Activated naive CD4-positive, alpha-beta T cell treated with anti-CD3 and anti-CD28 coated beads, Interleukin-2, amount 50 U/mL, for 16 hours (primary cell): ENCODE results near the gene SLC49A4.

ENCODE experiments used
- DNase-seq: peaks from one replicate; pipeline ENCODE4 v3.0.0-alpha.2; 2020

Gene SLC49A4

DNA sequence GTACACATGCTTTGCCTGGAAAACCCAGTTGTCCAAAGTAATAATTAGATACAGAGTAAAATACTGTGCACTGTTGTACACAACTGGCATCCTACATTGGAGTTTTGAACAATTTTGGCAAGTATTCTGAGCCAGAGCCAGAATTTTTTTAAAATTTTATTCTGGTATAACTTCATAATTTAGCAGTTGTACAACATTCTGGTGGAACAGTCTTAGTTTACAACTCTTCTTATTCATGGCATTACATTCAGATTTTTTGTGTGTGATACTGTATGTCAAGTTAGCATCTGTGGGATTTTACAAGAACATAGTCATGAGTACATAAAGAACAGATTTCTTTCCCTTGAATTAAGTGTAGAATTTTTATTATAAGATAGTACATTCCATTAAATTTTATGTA is 67.5 kb downstream of the SLC49A4 start:
- DNase-seq, result no peak

DNA sequence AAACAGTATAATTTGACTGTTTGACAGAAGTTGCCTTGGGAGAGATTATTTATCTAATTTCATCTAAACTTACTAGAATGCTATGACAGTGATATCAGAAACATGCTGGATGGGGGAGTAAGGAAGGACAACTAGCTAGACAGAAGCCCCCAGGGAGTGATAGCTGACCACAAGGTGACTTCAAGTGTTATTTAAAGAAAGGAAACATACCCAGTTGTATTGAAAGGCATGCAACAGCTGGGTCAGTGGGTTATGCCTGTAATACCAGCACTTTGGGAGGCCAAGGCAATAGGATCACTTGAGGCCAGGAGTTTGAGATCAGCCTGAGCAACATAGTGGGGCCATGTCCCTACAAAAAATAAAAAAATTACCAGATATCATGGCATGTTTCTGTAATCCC is 69.6 kb downstream of the SLC49A4 start:
- no peak for DNase-seq

DNA sequence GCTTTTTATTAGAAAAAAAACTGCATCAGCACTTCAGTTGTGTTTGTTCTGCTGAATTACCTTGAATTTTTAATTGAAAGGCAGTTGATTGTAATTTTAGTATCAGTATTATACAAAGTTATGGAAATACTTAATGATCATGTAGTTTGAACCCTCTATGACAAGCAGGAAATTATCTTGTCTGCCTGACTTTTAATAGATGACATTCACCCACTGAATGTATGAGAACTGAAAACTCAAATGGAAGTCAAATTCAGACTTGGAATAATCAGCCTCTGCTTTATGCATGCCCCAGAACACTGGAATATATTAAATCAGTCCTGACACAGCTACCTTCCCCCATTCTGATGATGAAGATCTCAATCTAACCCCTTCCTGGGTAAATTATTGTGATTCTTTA is 73.5 kb downstream of the SLC49A4 start:
- DNase-seq, result no peak

DNA sequence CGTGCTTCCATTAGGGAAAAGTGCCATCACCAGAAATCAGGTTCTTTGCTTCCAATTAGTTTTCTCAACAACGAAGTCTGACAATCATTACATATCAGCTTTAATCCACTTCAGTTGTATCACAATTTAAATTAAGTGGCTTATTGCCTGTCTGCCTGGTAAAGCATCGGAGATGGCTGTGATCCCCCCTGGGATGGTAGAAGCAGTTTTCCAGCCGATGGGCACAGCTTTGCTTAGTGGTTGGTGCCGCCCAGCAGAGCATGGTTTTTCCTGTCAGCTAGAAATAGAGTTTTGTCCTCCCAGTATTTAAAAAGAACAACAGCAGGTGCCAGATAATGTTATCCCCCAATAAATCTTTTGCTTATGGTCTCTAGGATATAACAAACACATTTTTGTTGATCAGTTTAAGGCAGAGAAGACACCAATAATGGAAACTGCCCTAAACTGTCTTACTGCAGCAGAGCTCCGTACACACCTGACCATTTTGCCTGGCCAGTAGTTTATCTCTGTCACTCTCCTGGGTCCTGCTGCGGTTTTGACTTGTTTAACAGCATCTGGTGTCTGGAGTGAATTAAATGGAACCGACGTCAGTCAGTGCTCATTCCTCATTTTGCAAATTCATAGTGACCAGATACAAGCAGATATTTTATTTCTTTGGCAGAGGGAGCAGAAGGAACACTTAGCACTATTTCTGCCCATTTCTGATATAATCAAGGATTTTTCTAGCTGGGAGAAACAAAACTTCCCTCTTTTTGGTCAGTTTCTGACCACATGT is 79.1 kb downstream of the SLC49A4 start:
- no peak for DNase-seq

DNA sequence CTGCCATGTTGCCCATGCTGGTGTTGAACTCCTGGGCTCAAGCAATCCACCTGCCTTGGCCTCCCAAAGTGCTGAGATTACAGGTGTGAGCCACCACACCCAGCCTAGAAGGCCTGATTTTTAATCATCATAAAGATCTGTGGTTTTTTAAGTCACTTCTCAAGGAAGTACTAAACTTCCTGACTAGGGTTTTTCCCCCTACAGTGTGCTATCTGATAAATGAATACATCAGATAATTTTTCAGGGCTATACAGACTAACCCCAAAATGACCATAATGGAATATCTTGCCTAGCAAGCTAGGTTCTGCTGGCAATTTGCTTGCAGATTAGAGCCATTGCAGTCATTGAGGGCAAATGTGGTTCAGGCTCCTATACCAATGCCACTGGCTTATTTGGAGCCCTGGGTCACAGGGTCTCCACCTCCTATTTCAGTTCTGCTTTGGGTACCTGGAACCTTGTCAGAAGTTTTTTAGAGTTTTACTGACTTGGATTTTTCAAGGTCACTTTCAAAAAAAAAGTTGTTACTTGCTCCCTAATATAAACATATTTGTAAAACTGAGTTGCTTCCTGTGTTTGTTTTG is 80.8 kb downstream of the SLC49A4 start:
- no peak for DNase-seq

DNA sequence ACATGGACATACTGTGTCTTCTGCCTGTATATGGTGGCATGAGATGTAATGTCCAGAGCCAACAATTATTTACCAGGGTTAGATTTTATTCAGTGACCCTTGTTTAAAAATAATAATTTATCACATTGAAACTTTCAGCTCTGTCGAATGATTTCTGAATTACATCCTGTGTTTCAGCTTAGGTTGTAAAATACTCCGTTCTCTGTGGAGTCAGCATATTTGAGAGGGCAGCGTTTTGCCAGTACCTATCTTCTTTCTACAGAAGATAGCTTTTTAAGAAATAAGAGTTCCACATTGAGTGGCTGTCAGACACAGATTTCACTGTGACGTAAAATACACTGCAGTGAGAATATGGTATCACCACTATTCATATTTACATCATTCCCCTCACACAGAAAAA is 85.3 kb downstream of the SLC49A4 start:
- no peak for DNase-seq

DNA sequence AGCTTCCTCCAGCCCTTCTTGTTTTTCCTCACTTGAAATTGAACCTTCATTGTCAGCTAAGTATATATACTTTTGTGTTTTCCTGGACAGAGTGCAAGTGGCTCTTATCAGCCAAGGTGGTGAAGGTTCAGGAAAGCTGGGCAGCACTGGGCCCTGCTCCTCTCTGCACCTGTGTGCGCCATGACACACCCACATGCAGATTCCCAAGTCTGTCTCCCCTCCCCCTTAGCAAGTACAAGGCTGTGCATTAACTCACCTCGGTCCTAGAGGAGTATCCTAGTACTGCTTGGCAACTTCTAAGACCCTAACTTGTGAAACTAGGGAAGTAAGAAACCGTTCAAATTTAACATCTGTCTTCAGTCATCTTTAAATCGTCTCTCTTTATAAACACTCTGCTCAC is 85.8 kb downstream of the SLC49A4 start:
- no peak for DNase-seq

DNA sequence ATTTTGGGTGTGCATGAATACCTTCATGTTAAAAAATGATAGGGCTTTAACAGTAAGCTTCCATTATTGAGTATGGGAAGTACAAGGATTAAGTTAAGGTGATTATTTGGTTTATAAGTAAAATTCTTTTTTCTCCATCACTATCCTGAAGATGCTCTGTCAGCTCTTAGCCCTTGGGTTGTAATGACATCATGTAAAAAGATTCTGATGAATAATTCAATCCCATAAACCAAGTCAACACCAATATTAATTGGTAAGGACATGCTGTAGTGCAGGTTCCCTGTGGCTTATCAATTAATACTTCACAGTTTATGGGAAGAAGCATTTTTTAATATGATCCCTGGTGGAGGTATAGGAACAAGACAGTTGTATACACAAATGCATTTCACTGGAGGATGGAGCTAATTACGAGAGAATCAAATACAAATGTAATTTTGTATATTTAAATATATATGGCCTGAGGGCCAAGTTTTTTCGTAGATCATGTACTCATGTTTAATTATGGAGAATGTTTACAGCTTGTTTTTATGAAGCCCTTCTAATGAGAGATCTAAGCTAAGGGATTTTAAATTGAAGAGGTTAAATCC is 87.6 kb downstream of the SLC49A4 start:
- no peak for DNase-seq

DNA sequence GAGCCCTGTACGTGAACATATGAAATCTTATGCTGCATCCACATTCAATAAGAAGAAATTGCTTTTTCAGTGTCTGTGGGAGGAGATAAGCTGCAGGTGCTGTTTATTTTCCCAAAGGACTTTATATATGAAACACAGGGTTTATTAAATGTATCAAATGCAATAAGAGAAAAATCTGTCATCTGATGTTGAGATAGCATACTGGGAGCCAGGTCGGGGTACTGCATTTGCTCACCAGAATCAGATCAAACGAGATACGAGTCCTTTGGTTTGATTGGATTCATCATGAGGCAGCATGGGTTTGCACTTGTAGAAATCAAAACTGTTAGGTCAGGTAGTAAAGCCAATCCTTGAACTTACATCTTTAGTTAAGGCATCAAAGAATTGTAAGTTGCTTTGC is 91.4 kb downstream of the SLC49A4 start:
- no peak for DNase-seq

DNA sequence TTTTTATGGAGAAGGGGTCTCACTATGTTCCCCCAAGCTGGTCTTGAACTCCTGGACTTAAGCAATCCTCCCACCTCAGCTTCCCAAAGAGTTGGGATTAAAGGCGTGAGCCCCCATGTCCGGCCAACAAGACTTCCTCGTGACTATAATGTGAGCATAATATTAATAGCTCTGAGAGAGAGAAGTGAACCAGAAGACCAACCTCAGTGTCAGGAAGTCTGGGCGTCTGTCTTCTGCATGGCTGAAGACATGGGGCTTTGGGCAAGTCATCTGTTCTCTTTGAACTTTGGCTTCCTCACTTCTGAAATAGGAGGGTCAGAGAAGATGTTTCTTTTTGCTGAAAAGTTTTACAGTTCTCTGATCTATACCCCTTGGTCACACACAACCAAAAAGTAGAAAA is 92.1 kb downstream of the SLC49A4 start:
- no peak for DNase-seq

DNA sequence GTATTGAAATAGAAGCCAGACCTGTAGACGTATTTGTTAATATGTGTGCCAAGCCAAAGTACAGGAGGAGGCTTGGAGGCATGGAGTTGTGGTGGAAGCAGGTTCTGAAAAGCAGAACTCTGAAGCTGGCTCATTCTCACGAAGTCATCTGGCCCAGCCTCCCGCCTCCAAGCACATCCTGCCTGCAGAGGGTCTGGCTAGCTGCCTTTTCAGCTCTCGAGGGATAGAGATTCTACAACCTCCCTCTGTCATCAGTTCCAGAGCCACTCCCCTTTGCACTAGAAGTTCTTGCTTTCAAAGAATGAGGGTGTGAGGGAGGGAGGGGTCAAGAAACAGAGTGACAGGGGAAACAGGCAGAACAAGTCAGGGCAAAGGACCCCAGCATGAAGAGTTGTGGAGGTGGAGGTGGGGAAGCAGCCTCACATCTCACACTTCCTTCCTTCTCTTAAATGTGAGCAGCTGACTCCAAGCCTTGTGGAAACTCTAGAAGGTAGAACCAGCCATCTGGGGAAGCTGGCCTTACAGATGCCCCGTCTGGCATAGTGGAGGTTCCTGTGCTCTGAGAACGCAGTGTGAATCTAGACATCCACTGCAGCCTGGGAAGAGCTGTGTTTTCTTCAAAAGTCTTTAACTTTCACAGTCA is 95.3 kb downstream of the SLC49A4 start:
- DNase-seq, result no peak

DNA sequence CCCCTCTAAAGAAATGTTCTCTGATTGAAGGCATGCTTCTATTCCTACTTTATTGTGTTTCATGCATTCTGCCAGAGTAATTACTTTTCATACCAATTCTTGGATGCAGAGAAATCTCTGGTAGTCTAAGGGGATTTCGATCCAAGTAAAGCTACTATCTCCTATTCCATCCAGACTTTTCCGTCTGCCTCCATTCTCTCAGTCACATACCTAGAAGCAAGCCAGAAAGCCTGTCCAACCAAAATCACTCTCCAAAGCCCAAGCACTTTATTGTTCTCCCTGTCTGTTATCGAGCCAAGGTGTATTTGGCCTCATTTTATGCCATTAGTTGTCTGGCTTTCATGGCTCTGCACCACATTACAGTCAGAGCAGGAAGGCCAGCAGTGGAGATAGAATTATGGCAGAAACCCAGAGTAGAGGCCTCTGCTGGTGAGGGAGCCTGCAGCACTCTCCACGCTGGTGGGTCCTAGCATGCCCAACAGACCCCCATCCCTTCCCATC is 95.9 kb downstream of the SLC49A4 start:
- DNase-seq, result no peak

DNA sequence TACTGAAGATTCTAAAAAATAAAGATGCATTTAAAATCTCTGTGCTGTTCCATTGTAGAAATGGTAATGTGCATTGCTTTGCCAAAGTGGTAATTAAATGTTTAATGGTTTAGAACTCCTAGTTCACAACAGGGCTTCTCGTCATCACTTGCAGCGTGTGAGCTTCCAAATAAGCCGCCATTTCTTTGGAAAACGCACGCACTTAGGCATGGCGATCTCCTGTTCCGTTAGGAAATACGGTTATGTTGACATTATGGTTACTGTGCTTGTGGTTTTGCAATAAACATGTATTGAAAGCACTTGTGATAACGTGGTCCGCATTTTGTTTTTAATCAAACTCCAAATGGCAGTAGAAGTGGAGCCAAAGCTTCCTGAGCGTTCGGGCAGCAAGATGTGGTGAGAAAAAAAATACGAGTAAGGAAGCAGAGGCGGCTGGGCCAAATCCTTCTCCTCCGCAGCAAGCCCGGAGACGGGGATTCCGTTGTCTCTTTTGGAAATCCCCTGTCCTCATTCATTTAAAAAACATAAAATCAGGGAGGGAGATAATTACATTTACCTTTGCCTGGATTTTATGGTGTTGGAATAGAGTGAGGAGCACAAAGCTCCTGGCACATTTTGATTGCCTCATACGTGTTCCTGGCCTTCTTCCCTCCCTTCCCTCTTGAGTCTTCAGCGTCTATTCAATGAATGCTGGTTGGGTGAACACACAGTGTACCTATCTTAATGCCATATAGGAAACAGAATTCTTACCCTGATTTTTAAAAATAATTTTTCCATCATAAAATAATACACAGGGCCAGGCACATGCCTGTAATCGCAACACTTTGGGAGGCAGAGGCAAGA is 97.5 kb downstream of the SLC49A4 start:
- DNase-seq, result no peak

DNA sequence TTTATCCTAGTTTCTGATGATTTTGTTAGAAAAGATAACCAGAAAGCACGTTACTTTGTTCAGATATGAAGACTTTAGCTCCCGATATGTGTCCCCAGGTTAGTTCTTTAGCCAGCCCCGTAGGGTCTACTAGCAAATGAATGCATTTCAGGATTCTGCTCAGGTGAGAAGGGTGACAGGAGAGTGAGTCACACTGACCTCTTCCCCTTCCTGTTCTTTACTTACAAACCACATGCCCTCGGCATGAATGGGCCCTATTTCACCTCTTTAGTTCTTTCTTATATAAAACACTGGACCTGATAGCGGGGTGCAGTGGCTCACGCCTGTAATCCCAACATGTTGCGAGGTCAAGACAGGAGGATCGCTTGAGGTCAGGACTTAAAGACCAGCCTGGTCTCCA is 98.4 kb downstream of the SLC49A4 start:
- no peak for DNase-seq

DNA sequence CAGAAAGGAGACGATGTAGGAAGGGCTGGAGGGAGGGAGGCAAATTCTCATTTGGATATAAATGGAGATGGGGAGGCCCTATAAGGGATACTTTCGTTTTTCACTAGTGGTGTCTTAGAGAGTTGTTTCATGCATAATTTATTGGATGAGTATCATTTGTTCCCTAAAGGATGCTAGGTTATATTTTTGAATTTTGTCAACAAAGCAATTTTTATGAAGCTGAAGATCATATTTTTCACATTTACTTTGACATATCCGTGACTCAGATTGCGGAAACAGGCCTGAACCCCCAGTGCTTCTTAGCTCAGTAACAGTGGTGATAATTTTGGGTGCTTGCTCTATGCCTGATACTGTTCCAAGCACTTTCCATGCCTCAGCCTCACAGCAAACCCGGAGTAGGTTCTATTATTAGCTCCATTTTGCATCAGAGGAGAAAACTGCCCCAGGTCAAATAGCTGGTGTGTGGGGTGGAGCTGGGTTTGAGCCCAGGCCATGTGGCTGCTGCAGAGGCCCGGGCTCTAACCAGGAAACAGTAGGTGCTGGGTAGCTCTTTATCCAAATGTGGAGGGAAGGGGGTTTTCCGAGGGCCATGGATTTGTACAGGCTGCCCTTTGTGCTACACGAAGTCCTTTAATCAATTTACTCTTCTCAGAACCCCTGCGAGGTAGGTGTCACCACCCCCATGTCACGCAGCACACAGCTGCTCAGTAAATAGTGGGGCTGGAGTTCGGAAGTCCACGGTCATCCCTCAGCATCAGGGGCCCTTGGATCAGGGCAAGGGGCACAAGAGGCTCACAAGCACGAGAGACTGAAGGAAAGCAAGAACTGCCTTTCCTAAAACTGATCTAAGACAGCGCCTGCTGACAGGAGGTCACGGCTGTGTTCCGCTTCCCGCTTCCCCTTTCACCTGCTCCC is 99.1 kb downstream of the SLC49A4 start:
- DNase-seq, result no peak

DNA sequence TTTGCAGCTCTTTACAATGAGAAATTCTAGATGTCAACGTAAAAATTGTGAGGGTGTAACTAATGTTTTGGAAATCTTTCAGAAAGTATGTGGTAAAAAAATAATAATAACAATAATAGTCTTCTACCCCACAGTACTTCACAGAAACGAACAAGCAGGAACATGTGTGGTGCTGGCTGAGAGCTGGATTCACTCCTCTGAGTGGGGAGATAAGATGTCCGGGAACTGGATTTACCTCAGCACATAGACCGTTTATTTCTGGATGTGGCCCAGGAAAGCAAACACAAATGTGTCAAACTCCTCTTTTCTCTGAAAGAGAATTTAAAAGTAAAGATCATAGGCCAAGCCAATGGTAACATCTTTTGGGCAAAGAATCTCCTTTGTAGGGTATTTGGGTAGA is 103.4 kb downstream of the SLC49A4 start:
- no peak for DNase-seq

DNA sequence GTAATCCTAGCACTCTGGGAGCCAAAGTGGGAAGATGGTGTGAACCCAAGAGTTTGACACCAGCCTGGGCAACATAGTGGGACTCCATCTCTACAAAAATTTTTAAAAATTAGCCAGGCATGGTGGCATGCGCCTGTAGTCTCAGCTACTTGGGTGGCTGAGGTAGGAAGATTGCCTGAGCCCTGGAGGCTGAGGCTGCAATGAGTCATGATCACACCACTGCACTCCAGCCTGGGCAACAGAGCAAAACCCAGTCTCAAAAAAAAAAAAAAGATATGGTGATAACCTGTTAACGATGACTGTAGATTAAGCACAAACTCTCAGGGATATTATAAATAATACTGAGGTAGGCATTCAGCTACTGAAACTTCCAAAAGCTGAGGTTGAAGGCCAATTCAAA is 107.5 kb downstream of the SLC49A4 start:
- no peak for DNase-seq

DNA sequence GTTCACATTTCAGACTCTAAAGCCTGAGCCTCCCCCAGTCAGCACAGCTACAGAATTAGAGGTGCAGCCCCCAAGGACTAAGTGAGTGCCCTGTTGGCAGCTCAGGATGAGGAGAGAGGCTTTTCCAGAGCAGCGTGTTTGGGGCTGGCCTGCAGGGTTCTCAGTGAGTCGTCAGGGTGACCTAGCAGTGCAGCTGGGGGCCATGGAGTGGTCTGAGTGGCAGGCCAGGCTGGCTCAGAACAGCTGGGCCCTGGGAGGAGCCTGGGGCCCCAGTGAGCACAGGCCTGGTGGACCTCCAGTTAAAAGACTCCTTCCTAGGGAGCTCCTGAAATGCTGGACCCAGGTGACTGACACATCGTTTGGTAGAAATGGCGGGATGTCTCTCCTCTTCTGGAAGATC is 108.3 kb downstream of the SLC49A4 start:
- no peak for DNase-seq

DNA sequence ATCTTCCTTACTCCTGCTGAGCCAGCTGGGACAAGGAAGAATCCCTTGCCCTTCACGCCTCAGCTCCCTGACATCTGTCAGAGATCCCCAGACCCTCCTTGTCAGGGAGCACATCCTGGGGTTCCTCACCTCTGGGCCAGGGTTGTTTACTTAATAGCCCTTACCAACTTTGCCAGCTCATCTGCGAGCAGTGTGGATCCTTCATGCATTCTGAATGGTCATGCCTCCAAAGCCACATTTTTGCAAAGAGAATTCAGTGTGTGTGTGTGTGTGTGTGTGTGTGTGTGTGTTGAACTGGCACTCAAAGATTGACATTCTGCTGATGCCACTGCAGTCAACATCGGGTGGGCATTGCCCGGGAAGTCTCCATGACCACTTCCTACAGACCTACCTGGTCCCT is 112.6 kb downstream of the SLC49A4 start:
- no peak for DNase-seq

DNA sequence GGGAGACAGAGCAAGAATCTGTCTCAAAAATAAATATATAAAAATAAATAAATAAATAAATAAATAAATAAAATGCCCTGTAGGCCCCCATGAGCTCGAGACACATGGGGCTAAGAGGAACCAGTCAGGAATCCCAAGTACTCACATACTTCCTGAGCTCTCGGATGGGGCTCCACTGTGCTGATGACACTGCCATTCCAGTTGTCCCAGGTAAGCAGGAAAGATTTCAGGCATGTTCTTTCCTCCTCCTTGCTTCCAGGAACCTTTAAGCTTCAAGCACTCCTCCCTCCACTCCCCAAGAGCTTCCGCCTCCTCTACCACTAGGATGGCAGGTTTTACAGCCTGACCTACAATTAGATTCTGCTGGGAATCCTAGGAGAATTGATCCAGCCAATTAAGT is 113.4 kb downstream of the SLC49A4 start:
- no peak for DNase-seq

DNA sequence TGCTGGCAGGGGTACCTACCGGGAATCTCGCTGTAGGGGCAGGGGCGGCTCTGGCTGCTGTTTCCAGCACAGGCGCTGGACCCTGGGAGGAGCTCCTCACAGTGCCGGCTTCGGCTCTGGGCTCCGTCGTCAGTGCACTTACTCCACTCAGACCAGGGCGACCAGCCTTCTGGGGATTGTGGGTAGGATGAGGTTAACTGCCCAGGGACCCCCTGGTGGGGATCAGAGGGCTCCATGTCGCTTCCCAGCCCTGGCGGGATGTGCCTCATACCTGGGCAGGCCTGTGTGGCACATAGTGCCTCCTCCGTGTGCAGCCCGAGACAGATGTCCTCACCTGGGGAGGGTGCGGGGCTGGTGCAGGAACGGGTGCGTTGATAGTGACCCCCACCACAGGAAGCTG is 117.0 kb downstream of the SLC49A4 start:
- DNase-seq, result no peak
